GM19025 (cell line): ENCODE data around the gene KANSL2.
"Not testable (repeated sequence)": the region's sequence is repeated elsewhere in the genome, so short reads cannot be mapped to it uniquely, and the experiment has no call there.

Source experiments
- ATAC-seq: cut with Tn5 transposase; IDR thresholded peaks from one replicate; pipeline ENCODE4 v1.9.1; 2021; ENCODE audit warnings: mild to moderate bottlenecking, low read depth, moderate library complexity; ENCODE audit not compliant: unreplicated experiment

Gene KANSL2

DNA sequence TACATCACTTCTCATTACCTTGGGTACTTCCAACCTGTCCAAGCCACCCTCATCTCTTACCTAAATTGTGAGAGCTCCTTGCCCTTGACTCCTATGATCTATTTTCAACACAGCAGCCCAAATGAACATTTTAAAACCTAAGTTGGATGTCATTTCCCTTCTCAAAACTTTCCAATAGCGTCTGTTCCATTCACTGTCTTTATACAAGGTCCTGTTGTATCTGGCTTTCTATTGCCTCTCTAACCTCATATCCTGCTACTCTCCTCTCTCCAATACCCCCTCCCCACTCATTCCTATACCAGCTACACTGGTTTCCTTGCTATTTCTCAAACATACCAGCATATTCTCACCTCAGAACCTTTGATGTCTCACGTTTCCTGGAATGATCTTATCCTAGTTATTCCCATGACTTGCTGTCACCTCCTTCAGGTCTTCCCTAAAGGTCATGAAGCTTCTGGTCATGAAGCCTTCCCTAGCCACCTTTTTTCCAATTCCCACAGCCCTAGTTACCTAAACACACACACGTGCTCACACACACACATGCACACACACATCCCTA lies 4.1 kb upstream of the KANSL2 start:
- no peak for ATAC-seq

DNA sequence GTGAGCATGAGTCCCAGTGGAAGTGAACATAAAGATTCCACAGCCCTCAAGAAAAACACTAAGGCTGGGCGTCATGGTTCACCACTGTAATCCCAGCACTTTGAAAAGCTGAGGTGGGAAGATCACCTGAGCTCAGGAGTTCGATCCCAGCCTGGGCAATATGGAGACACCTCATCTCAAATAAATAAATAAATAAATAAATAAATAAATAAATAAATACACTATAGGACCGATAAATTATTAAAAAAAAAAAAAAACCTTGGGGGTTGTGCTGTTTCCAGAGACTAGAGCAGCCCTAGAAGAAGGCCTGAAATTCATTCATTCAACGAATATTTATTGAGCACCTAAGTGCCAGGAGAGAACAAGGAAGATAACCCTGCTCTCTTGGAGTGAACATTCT lies 1.5 kb upstream of the KANSL2 start:
- ATAC-seq = no peak

DNA sequence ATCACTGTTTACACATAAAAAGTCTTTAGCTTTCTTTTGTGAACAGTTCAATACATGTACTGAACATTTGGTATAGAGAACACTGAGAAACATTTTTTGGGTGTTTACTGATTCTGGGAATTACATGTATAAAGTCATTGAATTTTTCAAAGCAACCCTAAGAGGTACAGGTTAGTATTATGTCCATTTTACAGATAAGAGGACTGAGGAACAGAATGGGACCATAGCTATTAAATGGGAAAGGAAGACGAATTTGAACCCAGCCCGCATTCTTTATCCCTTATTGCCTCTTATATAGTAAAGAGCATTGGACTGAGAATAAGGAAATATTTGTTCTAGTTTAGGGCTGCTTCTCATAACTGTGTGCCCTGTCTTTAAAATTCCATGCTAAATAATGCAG lies 889 bp upstream of the KANSL2 start:
- ATAC-seq = no peak

DNA sequence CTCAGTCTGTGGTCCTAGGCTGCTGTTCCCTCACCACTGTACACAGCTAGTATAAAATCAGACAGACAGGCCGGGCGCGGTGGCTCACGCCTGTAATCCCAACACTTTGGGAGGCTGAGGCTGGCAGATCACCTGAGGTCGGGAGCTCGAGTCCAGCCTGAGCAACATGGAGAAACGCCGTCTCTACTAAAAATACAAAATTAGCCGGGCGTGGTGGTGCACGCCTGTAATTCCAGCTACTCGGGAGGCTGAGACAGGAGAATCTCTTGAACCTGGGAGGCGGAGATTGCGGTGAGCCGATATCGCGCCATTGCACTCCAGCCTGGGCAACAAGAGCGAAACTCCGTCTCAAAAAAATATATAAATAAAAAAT lies 481 bp upstream of the KANSL2 start:
- ATAC-seq = not testable (repeated sequence)

DNA sequence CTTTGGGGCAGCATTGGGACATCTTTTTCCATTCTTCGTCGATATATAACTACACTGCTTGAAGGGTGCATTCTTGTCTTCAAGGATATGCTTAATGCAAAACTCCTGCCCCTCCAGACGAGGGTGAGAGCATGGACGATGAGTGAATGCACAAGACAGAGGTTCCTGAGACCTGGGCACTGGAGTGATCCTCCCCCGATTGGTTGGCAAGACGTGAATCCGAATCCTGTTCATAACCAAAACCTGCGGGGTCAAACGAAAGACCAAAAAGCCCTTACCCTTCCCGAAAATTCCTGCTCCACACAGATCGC lies 684 bp downstream of the KANSL2 start:
- no peak for ATAC-seq

DNA sequence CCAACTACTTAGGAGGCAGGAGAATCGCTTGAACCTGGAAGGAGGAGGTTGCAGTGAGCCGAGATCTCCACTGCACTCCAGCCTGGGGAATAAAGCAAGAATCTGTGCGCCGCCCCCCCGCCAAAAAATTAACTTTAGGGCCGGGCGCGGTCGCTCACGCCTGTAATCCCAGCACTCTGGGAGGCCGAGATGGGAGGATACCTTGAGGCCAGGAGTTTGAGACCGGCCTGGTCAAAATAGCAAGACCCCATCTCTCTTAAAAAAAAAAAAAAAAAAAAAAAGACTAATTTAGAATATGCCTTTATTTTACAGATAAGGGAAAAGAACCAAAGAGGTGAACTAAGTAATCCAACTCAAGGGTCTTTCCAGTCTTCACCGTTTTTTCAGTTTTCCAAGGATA lies 1.2 kb downstream of the KANSL2 start:
- no peak for ATAC-seq

DNA sequence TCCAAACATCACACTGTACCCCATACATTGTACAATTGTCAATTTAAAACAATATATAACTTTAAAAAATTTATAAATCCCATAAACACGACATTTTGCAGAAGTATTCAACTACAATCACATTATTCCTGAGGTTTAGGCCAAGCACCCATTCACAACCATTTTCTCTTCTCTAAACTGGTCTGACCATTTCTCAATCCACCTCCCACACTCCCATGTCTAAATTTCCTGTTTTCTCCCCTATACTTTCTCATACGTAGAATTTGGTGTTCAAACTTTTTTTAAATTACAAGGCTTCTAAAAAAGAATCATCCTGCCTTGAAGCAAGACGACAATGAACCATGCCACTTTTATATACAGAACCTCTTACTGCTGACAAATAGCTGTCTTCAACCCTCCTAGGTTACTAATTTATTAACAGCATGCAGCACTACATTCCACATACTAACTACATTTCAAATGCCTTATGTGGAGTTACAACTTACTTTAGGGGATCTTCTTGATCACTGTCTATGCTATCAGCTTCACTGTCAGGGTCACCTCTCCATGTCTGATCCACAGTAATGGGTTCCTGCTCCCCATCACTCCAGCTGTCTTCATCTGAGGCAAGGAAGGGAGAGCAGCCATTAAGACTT lies 3.4 kb downstream of the KANSL2 start:
- ATAC-seq = no peak

DNA sequence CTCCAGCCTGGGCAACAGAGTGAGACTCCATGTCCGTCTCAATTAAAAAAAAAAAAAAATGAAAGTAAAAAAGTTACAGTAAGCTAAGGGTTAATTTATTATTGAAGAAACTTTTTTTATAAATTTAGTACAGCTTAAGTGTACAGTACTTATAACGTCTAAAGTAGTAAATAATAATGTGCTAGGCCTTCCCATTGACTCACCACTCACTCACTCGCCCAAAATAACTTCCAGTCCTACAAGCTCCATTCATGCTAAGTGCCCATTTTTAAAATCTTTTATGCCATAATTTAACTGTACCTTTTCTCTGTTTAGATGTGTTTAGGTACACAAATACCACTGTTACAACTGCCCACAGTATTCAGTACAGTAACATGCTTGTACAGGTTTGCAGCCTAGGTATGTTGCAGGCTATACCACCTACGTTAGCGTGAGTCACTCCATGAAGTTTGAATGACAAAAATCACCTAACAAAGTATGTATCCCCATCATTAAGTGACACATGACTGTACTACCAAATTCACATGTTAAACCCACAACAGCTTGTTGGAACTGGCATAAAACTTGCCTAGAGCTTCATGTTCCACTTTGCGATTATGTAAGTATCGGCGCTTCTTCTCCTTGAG lies 10.7 kb downstream of the KANSL2 start:
- ATAC-seq = no peak

DNA sequence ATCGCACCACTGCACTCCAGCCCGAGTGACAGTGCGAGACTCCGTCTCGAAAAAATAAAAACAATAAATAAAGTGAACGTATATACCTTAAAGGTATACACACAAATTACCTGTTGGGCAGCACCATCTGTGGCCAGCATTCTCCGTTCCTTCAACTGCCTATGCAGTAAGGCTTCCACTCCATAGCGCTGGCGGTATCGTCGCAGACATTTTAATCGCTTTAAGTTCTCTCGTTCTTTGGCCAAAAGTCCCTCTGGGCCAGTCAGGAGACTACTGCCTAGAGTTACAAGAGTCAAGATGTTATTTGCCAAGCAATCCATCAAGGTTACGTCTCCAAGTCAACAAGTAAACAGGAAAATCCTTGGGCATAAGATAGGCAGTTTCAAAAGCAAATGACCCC lies 13.0 kb downstream of the KANSL2 start:
- no peak for ATAC-seq

DNA sequence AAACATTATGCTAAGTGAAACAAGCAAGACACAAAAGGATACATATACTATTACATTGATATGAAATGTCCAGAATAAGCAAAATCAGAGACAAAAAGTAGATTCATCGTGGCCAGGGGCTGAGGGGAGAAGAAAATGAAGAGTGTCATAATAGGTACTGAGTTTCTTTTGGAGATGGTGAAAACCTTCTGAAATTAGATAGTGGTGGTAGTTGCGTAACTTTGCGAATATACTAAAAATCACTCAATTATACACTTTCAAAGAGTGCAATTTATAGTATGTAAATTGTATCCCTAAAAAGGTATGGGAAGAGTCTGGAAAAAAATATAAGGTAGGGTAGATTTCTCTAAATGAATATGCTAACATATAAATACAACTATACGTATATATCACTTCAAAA lies 22.2 kb downstream of the KANSL2 start:
- no peak for ATAC-seq

DNA sequence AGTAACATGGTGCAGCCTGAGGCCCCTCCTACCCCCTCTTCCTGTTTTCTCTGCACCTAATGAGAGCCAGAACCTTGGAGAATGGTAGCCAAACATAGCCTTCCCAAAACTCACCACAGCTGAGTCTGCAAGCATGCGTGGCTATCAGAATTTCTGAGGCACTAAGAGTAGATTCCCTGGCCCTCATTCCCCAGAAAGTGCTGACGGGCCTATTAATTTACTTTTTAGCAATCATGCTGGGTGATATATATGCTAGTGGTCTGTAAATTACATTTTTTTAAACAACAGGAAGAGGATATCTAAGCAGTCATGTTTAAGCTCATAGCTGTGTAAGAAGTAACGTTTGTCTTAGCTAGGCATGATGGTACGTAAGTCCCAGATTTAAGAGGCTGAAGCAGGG lies 30.4 kb downstream of the KANSL2 start:
- no peak for ATAC-seq

DNA sequence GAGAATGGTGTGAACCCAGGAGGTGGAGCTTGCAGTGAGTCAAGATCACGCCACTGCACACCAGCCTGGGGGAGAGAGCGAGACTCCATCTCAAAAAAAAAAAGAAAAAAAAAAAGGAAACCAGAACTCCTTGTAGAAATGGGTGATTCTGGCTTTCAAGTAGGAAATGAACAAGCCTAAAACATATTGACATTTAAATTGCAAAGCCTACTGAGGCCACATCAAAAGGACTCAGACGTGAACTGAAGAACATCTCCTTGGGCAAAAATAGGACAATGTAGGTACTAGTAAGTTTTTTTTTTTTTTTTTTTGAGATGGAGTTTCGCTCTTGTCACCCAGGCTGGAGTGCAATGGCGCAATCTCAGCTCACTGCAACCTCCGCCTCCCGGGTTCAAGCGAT lies 36.7 kb downstream of the KANSL2 start:
- ATAC-seq = not testable (repeated sequence)

DNA sequence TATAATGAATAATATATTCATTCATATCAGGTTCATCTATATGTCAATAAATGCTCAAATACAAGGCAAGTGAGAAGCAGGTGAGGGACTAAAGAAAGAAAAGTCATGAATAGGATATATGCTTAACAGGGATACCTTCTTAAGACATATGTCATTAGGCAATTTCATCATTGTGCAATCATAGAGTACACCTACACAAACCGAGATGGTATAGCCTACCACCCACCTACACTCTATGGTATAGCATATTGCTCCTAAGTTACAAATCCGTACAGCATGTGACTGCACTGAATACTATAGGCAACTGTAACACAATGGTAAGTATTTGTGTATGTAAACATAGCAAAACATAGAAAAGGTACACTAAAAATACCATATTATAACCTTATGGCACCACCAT lies 39.0 kb downstream of the KANSL2 start:
- no peak for ATAC-seq

DNA sequence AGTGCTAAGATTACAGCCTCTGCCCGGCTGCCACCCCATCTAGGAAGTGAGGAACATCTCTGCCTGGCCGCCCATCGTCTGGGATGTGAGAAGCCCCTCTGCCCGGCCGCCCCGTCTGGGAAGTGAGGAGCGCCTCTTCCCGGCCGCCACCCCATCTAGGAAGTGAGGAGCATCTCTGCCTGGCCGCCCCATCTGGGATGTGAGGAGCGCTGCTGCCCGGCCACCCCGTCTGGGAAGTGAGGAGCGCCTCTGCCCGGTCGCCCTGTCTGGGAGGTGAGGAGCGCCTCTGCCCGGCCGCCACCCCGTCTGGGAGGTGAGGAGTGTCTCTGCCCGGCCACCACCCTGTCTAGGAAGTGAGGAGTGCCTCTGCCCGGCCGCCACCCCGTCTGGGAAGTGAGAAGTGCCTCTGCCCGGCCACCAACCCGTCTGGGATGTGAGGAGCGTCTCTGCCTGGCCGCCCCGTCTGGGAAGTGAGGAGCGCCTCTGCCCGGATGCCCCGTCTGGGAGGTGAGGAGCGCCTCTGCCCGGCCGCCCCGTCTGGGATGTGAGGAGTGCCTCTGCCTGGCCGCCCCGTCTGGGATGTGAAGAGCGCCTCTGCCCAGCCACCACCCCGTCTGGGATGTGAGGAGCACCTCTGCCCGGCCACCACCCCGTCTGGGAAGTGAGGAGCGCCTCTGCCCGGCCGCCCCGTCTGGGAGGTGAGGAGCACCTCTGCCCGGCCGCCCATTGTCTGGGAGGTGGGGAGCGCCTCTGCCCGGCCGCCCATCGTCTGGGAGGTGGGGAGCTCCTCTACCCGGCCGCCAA lies 40.1 kb downstream of the KANSL2 start:
- not testable (repeated sequence) for ATAC-seq

DNA sequence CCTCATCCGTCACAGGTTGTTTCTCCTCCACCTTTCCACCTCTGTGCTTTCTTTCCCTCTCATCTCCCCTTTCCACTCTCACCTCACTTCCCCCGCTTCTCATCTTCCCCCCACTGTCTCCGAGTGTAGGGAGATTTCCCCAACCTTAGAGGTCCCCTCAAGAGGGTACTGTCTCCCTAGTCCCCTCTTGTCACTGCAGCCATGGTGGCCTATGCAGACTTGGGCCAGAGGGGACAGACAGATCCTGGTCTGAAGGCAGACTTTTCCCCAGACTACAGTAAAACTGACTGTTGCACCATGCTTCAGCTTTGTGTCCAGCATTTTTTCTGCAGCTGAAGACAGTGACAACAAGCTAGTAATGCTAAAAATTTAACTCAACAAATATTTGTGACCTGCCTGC lies 41.2 kb downstream of the KANSL2 start:
- no peak for ATAC-seq

DNA sequence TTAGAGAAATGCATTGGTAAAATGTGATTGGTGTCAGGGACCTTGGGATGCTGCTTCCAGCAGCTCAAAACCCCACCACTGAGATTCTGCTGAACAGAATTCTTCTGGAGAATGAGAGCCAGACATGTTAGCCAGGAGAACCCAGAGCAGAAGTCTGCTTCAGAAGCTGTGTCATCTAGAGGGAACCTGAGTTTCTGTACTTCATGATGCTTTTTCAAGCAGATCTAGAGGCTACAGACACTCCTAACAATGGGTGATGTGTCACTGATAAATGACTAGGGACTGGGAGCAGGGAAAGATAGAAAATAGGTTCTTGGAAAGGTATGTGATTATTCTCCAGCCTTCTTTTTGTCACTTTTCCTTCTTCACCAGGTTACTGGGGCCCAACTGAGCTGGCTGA lies 41.6 kb downstream of the KANSL2 start:
- ATAC-seq = no peak

DNA sequence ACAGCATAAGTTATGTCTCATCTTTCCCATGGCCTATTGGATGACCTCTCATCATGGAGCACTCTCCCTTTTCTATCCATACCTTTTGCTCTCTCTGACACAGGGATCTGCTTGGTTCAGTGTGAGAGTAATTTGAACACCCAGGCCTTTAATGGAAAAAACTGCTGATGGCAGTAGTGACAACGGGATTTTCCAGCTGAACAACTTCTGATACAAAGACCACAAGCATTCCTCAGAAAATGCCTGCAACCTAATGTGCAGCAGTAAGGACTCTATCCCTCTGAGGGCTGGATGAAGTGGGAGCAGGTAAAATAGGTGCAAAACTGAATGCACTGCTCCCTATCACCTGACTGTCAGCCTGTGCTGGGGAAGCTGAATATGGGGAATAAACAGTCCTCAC lies 51.0 kb downstream of the KANSL2 start:
- no peak for ATAC-seq

DNA sequence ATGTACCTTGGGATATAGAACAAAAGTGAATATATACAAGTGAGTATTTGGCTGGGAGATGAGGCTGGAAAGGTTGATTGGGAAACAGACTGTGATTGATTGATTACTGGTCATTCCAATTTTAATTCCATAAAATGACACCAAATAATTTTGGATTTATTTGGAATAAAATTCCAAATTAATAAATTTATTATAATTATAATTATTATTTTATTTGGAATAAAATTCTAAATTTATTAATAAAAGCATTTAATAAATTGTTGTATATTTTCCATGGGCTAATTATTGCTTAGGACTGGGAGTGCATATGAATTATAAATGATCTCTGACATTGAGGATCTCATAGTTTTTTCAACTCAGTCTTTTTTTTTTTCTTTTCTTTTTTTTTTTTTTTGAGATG lies 51.7 kb downstream of the KANSL2 start:
- ATAC-seq = no peak

DNA sequence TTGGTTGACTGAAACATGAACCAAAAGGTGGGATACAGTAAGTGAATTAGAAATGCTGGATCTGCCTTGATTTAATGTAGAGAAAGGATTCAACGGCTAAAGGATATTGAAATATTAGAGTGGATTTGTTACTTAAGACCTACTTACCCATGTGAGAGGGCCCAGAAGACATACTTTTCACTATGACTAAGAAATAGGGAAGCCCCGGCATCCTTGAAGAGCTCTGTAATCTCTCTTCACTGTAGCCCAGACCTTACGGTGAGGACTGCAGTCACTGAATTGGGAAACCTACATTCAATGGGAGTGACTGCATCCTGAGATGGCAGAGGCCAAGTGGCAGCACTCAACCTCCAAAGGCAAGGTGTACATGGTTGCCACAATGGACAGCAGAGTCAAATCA lies 52.5 kb downstream of the KANSL2 start:
- no peak for ATAC-seq

DNA sequence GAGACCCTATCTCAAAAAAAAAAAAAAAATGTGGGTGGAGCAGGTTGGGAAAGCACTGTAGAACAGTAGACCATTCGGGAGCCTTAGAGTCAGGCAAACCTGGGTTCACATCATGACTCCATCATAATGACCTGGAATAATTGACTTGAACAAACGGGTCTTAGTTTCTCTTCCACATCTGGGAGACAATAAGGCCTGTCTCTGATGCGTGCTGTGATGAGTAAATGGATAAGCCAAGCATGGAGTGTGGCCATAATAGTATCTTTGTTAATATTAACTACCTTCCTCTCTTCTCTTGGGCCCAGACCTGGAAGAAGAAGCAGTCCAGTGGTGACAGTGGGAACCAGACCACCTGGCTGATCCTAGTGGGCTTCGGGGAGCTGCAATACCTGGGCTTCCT lies 54.5 kb downstream of the KANSL2 start:
- no peak for ATAC-seq

DNA sequence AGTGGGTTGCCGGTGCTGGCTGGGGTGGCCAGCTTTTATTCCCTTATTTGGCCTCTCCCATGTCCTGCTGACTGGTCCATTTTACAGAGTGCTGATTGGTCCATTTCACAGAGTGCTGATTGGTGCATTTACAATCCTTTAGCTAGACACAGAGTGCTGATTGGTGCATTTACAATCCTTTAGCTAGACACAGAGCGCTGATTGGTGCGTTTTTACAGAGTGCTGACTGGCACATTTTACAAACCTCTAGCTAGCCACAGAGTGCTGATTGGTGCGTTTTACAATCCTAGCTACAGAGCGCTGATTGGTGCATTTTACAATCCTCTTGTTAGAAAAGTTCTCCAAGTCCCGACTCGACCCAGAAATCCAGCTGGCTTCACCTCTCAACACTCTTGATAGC lies 59.0 kb downstream of the KANSL2 start:
- not testable (repeated sequence) for ATAC-seq

DNA sequence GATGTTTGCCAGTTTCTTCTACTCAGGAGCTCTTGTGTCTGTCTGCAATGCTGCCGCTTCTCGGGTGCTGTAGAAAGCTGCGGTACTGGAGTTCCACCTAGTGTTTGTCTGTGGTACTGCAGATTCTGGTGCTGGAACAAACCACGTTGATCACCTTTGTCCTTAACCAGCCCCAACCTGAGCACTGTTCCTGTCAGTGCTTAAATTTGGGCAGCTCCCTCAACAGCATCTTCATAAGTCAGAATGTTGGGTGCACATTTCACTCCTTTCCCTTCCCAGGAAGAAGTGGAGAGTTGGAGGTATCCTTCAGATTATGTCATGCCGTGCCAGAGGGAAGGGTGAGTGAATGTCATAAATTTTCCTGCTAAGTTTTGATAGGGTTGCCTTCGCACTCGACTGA lies 63.5 kb downstream of the KANSL2 start:
- ATAC-seq = no peak
